ENCODE results near the gene FKBP1A. TPM values are rescaled to one million over a fixed set of nuclear protein-coding genes. Genes with fewer than 3 reads are reported as not detected.
A peak's percentile ranks its signal among the peaks of the same experiment; 100 is the strongest.

FKBP1A gene
- total and polyA plus RNA-seq, 10 of the 15 experiments (the other 5 are each of a cell fraction or from before 2014, with no cell fraction given), result 103 to 687 (median 254) TPM

- peak; percentile 13; the same call in 1 of the 3 replicates for ATAC-seq
- in situ Hi-C loops (cut with MboI), result no loop called here
These were observed 65.6 kb downstream of the FKBP1A start for GRCh38 chr20:1327241-1327653.

GRCh38 chr20:1326031-1326930, 66.6 kb downstream of the FKBP1A start:
- BruUV-seq (replicated peaks), result no TSS peak
- in situ Hi-C loops (cut with MboI) (no loop called here), intact Hi-C loops (cut with micrococcal nuclease; ENCODE audit: unreplicated experiment) (no loop called here)
- CTCF ChIA-PET, result interaction anchor here (1.3 to 7.6 kb wide), 6 partner anchors 56 to 178 kb away, joined by 3 to 55 read pairs (median 4); partner anchors contain the start of gene FKBP1A
- FAIRE-seq (peak; percentile 27), ATAC-seq (no peak), DNase-seq (ENCODE audit: low read depth, low spot score) (no peak)
- peaks cover 34% of the 10 kb centered on the region for H3K4me1 ChIP-seq (ENCODE audit: control insufficient read depth, insufficient read depth, low read length)
- H3K4me2 ChIP-seq (ENCODE audit: control insufficient read depth, insufficient read depth), result peak overlapping the region; percentile 77
- no peaks in the 10 kb centered on the region for H3K9me3 ChIP-seq (replicated peaks; ENCODE audit: control insufficient read depth, insufficient read depth, low read length)
- H3K9ac ChIP-seq (ENCODE audit: control insufficient read depth, insufficient read depth, low read length), result peak overlapping the region; percentile 97
- SMC1A ChIA-PET (ENCODE audit: uncharacterized antibody, unreplicated experiment), result interaction anchor here (0.8 to 5.0 kb wide), 5 partner anchors 49 to 66 kb away, joined by 3 to 52 read pairs (median 4); partner anchors contain the start of gene FKBP1A
- RAD21 ChIA-PET (ENCODE audit: unreplicated experiment), result interaction anchor here (0.7 to 4.6 kb wide), 7 partner anchors 50 to 112 kb away, joined by 3 to 37 read pairs (median 4); no protein-coding TSS in a partner anchor
- H3K27ac ChIP-seq (ENCODE audit: control insufficient read depth, insufficient read depth), result peak overlapping the region; percentile 94
- WGBS (ENCODE audit: insufficient coverage, insufficient replicate concordance, low lambda C conversion rate, missing lambda C conversion rate), result 61% methylated on average over 10 of the region's 10 CpGs
- H3K36me3 ChIP-seq (ENCODE audit: control insufficient read depth in 2 of 2, insufficient read depth in 2 of 2, low read length in 1 of 2), result no peaks in the 10 kb centered on the region
- no peak overlapping the region for H2AFZ ChIP-seq (ENCODE audit: control insufficient read depth, low read depth, low read length)
- POLR2A ChIA-PET, result interaction anchor here (0.5 to 7.0 kb wide), 3 partner anchors 14 to 65 kb away, joined by 3 to 76 read pairs (median 4); partner anchors contain the start of gene FKBP1A
- H3K79me2 ChIP-seq (ENCODE audit: control insufficient read depth, insufficient read depth, low read length), result peaks cover 52% of the 10 kb centered on the region
- no peaks in the 10 kb centered on the region for H4K20me1 ChIP-seq (ENCODE audit: control insufficient read depth, insufficient read depth)
- H3K4me3 ChIP-seq, result peak overlapping the region; percentile 90
- TF ChIP-seq MLLT1 (IDR thresholded peaks at IDR 0.05) (peak; percentile 21; the same call in 1 of the 2 replicates), FOXK2 (IDR thresholded peaks at IDR 0.05) (no peak), ATF3 (IDR thresholded peaks at IDR 0.05; ENCODE audit: borderline replicate concordance, extremely low read depth, low read depth, low read length) (no peak), CEBPZ (IDR thresholded peaks at IDR 0.05; ENCODE audit: low read depth, low read length) (no peak), SMAD1 (IDR thresholded peaks at IDR 0.05; ENCODE audit: low read depth, partially characterized antibody) (no peak), NR2C1 (IDR thresholded peaks at IDR 0.05) (no peak)
- H3K27me3 ChIP-seq (replicated peaks in 1 of 2; ENCODE audit: control insufficient read depth in 2 of 2, insufficient read depth in 2 of 2, low read length in 1 of 2), result no peaks in the 10 kb centered on the region

More at GRCh38 chr20:1327241-1327653, 65.6 kb downstream of the FKBP1A start:
- no peaks in the 10 kb centered on the region for H4K20me1 ChIP-seq (ENCODE audit: control insufficient read depth, insufficient read depth)
- no peaks in the 10 kb centered on the region for H3K27me3 ChIP-seq (replicated peaks in 1 of 2; ENCODE audit: control insufficient read depth in 2 of 2, insufficient read depth in 2 of 2, low read length in 1 of 2)
- DNase-seq (ENCODE audit: low read depth, low spot score) (no peak), FAIRE-seq (no peak)
- WGBS (ENCODE audit: insufficient coverage, insufficient replicate concordance, low lambda C conversion rate, missing lambda C conversion rate), result 91% methylated on average over 8 of the region's 8 CpGs
- ChIA-PET RAD21 (ENCODE audit: unreplicated experiment) (interaction anchor here (0.8 to 4.6 kb wide), 4 partner anchors 49 to 111 kb away, joined by 3 to 37 read pairs (median 4); no protein-coding TSS in a partner anchor), CTCF (interaction anchor here (0.7 to 7.6 kb wide), 7 partner anchors 8 to 176 kb away, joined by 3 to 55 read pairs (median 3); partner anchors contain the start of gene FKBP1A), SMC1A (ENCODE audit: uncharacterized antibody, unreplicated experiment) (interaction anchor here (0.9 to 5.0 kb wide), 5 partner anchors 12 to 64 kb away, joined by 3 to 52 read pairs (median 5); partner anchors contain the start of gene FKBP1A), POLR2A (interaction anchor here (0.5 to 7.0 kb wide), 3 partner anchors 13 to 64 kb away, joined by 3 to 76 read pairs (median 4); partner anchors contain the start of gene FKBP1A)
- intact Hi-C loops (cut with micrococcal nuclease; ENCODE audit: unreplicated experiment), result no loop called here
- peak overlapping the region; percentile 30 for H3K9ac ChIP-seq (ENCODE audit: control insufficient read depth, insufficient read depth, low read length)
- H3K79me2 ChIP-seq (ENCODE audit: control insufficient read depth, insufficient read depth, low read length), result peaks cover 52% of the 10 kb centered on the region
- H3K9me3 ChIP-seq (replicated peaks; ENCODE audit: control insufficient read depth, insufficient read depth, low read length), result no peaks in the 10 kb centered on the region
- H3K4me2 ChIP-seq (ENCODE audit: control insufficient read depth, insufficient read depth), result peak overlapping the region; percentile 77
- H3K27ac ChIP-seq (ENCODE audit: control insufficient read depth, insufficient read depth), result no peak overlapping the region
- TF ChIP-seq TCF7 (IDR thresholded peaks at IDR 0.05; ENCODE audit: borderline replicate concordance), result no peak
- TF ChIP-seq ZNF24 (IDR thresholded peaks at IDR 0.05), result 0 out of 2 replicates have a peak, but pooled peaks have one; percentile 2
- H2AFZ ChIP-seq (ENCODE audit: control insufficient read depth, low read depth, low read length), result no peak overlapping the region
- H3K4me3 ChIP-seq, result peak overlapping the region; percentile 90; the same call in 1 of the 2 replicates
- no TSS peak for BruUV-seq (replicated peaks)
- H3K4me1 ChIP-seq (ENCODE audit: control insufficient read depth, insufficient read depth, low read length), result peaks cover 34% of the 10 kb centered on the region
- no peaks in the 10 kb centered on the region for H3K36me3 ChIP-seq (ENCODE audit: control insufficient read depth in 2 of 2, insufficient read depth in 2 of 2, low read length in 1 of 2)

All from GM12878 (cell line).